Adipose tissue (tissue), 3 donors: Measurements from ENCODE around the gene CEP126. TPM values are rescaled to one million over a fixed set of nuclear protein-coding genes. Genes with fewer than 3 reads are reported as not detected.
A peak's percentile ranks its signal among the peaks of the same experiment; 100 is the strongest.

Experiments used
- H3K27ac ChIP-seq: one replicate; pipeline ENCODE4 v1.5.1; 2013; ENCODE audit warnings: low read depth, low read length
- WGBS, 3 donors: extraction: QIAGEN DNeasy Blood & Tissue Kit; methylation state at CpG; one replicate each; pipeline ENCODE4 v1.1.7; 2013; 5-methylcytosine and 5-hydroxymethylcytosine counted together
- polyA plus RNA-seq, 3 donors: library from polyadenylated mRNA; stranded (reverse); fragments of 200-250 nt; gene quantifications; one replicate each; pipeline ENCODE4 v1.2.3, GENCODE V29; 2013
- donor health status: healthy with polysubstance abuse.
- donor health status: Bipolar disorder and iron deficiency.
- donor health status: healthy.

CEP126 gene, protein sequence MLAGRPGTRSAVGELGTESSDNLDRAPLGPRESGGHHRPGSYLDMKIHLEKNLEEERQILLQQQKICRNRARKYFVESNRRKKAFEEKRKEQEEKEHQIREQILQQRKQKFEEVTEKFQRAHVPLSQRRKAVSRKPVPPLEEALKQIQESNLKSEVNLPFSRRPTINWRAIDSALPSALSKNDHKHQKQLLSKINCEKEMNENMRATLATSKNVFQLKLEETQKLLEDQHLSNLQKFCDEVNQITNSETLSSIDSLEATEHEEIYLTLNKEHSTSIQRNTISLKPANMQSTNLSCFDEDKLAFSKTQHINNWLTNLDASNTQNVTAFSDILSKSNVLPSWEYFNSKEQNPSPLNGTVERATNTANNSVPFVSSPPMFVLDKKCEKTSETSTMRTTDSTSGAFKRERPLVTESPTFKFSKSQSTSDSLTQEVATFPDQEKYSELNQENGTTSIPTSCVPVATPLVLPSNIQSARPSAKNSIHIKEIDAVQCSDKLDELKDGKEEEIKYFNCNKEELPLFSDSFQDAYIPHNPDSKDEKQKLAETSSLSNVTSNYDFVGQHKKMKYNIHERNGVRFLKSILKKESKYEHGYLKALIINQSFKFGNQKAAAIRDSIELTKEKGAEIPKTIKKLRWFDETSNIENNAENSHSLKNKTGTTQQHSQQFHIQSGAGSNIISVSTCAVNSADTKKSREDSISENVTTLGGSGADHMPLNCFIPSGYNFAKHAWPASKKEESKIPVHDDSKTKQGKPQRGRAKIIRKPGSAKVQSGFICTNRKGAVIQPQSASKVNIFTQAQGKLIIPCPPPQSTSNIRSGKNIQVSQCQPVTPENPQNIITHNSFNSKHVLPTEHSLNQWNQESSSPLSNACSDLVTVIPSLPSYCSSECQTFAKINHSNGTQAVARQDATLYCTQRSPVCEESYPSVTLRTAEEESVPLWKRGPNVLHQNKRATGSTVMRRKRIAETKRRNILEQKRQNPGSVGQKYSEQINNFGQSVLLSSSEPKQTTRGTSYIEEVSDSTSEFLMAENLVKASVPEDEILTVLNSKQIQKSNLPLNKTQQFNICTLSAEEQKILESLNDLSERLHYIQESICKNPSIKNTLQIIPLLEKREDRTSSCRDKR
- 1 to 10 TPM in 2 of 3 donors, under 1 TPM in 1; 0.70 to 6.7 (median 2.5) TPM for polyA plus RNA-seq

DNA sequence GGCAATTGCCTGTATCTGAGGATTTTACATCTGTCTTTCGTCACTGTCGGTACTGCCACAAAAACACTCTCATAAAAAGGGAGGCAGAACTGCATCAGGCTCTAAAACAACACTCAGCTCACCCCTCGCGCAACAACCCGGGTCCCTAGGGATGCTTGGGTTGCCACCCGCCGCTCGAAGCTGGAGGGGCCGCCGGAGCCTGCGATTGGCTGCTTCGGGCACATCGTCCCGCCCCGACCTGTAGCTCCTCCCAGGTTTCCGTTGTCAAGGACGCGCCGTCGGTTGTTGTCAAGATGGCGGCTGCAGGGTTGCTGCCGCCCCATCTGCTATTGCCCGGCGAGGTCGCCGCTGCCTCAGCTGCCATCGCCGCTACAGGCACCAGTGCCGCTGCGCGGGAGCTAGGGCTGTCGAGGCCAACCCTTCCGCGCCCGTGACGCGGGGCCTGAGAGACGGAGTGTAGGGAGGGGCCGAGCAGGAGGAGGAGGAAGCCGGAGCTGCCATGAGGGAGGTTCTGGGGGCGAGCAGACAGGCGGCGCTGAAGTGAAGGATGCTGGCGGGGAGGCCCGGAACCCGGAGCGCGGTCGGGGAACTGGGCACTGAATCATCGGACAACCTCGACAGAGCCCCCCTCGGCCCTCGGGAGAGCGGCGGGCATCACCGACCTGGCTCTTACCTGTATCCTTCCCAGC, at the start of gene CEP126:
TSS of gene CEP126 (plus strand) at position 273 of the 689 bp plus-strand sequence. CDS start at position 548, 275 bp downstream.
- WGBS, 3 donors, result 0 to 1% (median 0%) methylated on average over 54 to 56 of the region's 56 CpGs
- H3K27ac ChIP-seq, result peak within 1 kb of the TSS; percentile 54

DNA sequence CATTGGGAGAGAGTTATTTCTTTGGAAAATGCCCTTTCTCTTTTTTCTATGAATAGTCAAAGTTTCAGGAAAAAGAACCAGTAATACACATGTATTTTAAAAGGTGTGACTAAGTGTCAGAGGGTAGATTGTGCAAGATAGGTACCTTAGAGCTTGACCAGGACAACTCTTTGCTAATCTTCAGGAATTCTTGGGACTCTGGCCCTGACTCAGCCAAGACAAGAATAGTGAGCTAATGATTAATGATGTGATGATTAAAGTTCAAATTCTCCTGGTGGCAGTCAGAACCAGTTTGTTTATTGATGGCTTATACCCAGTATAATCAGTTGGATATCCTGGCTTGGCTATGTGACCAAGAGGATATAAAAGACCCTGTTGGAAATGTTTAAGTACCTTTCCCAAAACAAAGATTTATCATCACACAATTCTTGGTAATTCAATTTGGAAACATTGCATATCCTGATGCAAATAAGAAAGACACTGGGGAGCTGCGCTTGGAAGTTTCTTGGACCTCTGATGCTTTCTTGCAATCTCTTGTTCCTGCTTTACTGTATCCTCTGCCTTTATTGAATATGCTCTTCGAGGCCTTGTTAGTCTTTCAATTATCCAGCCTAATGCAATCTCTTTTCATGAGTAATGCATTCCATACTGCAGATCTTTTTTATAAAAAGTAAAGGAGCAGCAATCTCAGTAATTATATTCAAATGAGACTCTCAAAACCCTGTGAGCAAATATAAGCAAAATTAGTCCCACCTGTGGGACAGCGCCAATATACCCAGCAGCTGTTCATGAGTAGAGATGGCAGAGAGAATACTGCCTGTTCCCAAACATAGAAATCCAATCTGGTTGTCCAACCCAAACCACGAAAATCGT, 48.0 kb upstream of the CEP126 start:
- 80 to 86% (median 81%) methylated on average over 5 of the region's 5 CpGs for WGBS, 3 donors
- no peak overlapping the region for H3K27ac ChIP-seq

DNA sequence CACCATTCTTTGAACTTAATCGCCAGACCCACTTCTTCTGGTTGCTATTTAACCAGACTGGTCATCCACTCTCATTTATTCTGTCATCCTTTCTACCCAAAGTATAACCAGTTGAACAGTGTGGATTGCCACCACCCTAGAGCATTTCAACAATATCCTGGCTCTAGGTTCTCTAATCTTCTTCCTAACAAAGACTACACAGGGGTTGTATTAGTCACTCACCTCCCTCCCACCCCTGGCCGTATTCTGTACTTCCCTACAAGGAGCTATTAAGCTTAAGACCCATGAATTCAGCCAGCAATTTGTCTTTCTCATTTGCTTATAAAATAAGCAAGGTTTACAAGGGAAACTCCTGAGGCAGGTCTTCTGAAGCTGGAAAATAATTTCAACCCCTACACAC, 46.9 kb upstream of the CEP126 start:
- WGBS, 3 donors, result 72 to 82% (median 81%) methylated on average over 2 of the region's 2 CpGs
- H3K27ac ChIP-seq, result no peak overlapping the region

DNA sequence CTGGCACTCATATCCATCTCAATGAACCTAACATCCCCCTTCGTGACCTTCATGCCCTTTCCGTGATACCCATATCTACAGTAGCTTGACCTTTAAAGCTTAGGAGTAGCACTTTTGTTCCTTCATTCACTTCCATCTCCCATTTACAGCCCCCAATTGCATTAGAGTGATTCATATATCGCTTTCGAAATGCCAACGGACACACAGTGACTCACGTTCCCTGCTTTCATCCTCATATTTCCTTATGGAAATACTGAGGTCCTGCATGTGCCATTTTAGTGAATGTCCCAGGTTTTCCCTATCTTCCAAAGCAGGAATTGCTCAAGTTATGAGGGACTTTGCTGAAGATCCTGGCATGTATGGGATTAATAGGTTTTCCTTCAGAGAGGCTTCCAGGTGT, 44.3 kb upstream of the CEP126 start:
- no peak overlapping the region for H3K27ac ChIP-seq
- 91 to 96% (median 93%) methylated on average over 6 of the region's 6 CpGs for WGBS, 3 donors

DNA sequence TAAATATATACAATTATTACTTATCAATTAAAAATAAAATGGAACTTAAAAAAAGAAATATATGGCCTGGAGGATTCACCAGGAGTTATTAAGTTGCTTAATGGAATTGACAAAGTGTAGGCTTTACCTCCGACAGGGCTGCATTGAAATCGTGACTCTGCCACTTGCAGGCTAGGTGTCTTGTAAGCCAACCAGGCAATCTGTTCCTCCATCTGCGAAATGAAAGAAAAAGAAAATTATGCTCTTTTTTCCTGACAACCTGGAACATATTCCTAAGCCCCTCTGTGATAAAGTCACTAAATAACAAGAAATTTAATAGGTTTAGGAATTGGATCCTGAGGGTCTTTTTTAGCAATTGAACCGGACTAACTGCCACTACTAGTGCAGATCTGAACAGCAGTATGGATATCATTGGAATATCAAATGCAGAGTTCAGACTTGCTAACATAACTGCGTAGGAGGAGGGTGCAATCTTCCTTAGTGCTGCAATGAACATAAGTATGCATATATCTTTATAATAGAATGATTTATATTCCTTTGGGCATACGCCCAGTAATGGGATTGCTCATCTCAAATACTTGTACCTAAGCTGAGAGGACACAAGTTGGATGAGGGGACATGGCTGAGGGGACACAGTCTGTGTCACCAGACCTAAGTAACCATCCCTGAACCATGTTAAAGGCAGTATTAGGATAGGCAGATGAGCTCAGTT, 42.5 kb upstream of the CEP126 start:
- H3K27ac ChIP-seq, result no peak overlapping the region
- 72 to 79% (median 78%) methylated on average over 6 of the region's 6 CpGs for WGBS, 3 donors

DNA sequence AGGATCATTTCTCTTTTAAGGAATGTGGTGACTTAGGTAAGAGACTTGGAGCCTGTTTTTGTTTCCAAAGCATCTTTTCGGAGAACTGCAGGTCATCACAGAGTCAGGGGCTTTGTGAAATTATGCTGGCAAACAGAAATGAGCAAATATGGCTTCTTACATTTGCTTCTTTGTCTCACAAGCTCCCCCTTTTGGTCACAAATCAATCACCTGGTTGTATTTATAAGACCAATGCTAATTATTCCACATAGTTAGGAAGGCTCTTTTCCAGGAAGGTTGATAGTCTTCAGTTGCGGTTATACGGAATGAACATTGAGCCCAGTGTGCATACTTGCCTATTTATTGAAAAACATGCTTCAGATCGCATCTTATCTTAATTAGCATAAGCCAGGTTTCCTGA, 34.6 kb upstream of the CEP126 start:
- 63 to 81% (median 79%) methylated on average over 4 of the region's 4 CpGs for WGBS, 3 donors

DNA sequence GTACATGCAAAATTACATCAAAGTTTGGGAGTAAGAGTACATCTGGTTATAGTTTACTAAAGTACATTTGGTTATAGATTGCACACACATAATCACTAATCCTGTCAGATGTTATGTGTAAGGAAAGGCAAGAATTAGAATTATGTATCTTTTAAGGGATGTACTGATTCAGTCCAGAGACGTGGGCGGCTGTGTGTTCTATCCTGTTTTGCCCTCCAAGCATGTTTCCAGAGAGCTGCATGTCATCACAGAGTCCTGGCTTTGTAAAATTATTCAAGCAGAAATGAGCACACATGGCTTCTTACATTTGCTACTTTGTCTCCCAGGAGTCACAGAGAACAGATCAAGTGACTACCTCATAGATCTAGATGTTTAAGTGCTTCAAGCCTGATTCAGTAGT, 33.2 kb upstream of the CEP126 start:
- H3K27ac ChIP-seq, result no peak overlapping the region
- 78 to 80% (median 78%) methylated on average over 2 of the region's 2 CpGs for WGBS, 3 donors

More for the DNA sequence above, 34.6 kb upstream of the CEP126 start:
- H3K27ac ChIP-seq, result no peak overlapping the region

DNA sequence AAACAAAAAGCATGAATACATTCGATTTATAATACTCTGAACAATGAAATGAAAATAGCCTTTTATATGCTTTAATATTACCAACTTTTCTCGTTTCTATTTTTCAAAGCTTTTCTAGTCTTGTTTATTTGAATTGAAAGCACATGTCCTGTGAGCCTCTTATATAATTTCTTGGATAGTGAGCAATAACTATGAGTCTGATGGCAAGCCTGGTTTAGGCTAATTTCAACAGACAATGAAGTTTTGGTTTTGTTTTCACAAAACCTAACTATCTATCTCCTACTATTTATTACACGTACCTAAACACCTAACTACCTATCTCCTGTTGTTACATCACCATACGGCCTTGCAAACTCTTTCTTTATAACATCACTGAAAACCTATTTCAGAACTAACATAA, 29.2 kb upstream of the CEP126 start:
- H3K27ac ChIP-seq, result no peak overlapping the region
- WGBS, 3 donors, result 69 to 80% (median 80%) methylated on average over 4 of the region's 4 CpGs

DNA sequence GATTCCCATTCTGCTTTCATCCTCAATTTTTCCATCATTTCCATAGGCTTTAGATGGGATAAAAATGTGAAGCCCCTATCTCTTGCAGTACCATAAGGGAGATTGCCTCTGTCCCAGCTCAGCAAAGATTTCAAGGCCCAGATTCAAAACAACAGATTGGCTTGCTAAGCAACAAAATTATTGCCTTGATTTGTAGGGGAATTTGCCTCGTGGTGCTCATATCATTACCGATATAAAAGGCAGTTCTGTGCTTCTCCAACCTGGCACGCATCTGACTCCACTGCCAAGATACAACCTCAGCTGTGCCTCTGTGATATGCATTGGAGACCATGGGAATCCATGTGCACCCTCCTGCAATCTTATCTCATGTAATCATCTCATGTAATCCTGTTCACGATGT, 25.0 kb upstream of the CEP126 start:
- 81 to 86% (median 82%) methylated on average over 4 of the region's 4 CpGs for WGBS, 3 donors
- H3K27ac ChIP-seq, result no peak overlapping the region

DNA sequence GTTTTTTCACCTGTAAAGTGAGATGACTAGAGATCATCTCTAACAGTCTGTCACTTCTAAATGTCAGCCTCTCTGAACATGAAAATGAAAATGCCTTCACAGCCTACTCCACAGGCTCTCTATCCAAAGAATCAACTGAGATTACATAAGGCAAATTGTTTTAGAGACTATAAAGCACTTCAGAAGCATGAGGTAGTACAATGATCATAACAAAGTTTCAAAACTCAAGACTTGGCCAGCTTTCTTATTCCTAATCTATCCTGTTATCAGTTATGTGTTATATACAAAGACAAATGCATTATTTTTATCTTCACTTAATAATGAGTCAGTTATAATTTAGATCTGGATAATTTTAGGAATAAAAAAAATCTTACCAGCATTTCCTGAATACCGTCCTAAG, 20.3 kb upstream of the CEP126 start:
- 36 to 67% (median 41%) methylated on average over 1 of the region's 1 CpG for WGBS, 3 donors
- H3K27ac ChIP-seq, result no peak overlapping the region

DNA sequence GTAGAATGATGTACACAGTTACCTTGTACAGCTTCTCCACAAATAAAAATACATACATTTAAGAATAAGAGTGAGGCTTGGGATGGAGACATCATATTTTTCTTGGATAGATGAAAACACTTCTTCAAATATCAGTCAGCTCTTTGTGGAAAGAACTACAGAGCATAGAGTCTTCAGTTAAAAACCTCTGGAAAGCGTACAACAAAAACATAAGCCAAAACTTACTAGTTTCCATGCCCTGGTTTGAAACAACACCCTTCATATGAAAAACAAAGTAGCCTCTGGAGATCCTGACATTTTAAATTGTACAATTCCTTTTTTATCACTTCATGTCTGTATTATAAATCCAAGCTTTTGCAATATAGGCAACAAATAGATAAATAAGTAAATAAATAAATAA, 7.0 kb upstream of the CEP126 start:
- H3K27ac ChIP-seq, result no peak overlapping the region
- 75 to 77% (median 77%) methylated on average over 1 of the region's 1 CpG for WGBS, 3 donors

DNA sequence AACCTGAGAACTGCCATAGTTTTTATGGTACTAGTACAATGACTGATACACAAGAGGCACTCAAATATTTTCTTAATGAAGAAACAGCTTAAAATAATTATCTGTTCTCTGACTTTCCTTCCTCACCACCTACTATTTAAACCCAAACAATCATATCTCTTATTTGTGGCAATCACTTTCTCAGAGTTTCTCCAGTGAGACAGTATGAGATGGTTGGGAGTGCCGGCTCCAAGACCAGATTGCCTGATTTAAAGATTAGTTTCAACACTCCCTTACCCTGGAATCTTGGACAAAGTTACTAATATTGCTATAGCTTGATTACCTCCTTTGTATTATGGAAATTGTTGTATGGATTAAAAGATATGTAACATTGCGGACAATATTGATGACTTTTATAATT, 5.7 kb upstream of the CEP126 start:
- 78 to 81% (median 81%) methylated on average over 2 of the region's 2 CpGs for WGBS, 3 donors
- no peak overlapping the region for H3K27ac ChIP-seq

DNA sequence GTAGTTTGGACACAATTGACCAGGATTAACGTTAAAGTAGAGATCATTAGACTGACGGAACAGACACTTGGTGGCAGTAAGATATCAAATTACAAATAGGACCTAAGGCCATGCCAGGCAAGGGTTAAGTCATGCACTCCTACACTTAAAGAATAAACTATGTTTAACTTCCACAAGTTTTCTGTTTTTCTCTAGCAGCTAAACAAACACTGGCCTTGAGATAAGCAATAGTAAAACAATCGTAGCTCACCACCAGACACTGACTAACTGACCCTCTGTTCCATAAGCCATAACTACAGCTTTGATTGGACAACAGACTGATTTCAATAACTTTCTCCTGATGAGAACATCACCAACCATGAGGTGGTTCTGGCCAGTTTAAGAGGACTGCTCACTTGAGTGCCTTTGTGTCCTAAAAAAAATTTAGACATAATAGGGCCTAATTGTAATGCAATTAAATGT, 2.0 kb upstream of the CEP126 start:
- WGBS, 3 donors, result 18 to 62% (median 53%) methylated on average over 3 of the region's 3 CpGs
- H3K27ac ChIP-seq, result no peak overlapping the region

DNA sequence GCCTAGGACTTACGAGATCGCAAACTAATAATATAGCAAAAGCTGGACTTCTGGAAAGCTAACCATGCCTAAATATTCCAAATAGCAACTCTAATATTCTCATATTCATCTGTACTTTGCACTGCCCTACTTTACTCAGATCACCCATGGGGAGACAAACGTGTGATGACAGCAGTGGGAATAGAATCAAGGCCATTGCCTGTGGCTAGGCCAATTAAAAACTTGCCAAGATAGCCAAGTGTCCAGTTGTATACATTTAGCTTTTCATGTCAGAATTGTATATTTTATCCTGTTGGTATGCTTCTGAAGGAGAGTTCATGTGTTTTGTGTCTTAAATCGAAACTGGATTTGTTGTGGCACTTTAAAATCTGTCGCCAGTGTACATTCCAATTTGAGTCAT, 1.2 kb upstream of the CEP126 start:
- H3K27ac ChIP-seq, result no peak overlapping the region
- WGBS, 3 donors, result 75 to 80% (median 76%) methylated on average over 5 of the region's 5 CpGs

DNA sequence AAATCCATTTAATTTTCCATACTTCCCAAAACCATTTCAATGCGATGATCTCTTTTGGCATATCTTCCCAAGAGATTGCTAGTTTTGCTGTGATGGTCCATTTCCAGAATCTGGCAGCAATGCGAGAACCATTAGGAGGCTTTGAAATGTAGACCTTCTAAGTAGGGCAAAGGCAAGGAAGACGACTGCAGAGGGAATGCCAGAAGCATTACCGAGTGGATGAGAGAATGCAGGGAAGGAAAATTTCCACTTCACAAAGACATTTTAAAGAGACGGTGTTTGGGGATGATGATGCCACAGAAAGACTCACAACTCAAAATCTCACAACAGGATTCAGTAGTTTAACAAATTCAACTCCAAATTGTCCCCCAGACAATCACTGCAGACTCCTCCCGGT, 471 bp upstream of the CEP126 start:
- WGBS, 3 donors, result 5 to 10% (median 9%) methylated on average over 6 of the region's 6 CpGs
- H3K27ac ChIP-seq, result peak overlapping the region; percentile 54

DNA sequence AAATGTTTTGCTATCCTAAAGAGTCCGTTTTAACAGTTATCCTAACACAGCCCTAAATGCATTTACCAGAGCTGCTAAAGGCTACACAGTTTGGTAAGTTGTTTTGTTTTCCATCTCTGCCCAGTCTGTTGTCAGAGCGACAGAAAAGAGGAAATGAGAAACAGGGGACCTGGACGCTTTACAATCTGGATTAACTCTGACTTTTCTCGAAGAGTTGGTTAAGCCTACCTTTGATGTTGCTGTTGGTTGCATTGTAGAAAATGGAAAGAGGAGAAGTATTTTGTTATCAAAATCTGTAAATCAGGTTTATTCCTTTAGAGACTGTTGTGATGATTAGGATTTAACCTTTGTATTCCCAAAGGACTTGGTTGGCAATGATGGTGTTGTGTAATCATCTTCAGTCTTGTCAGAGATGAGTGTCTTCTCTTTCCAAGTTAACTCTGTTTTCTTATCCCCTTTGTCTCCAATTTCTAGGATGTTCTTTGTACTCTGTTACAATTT, 1.0 kb downstream of the CEP126 start:
- no peak overlapping the region for H3K27ac ChIP-seq
- WGBS, 3 donors, result 7 to 50% (median 11%) methylated on average over 4 of the region's 4 CpGs

DNA sequence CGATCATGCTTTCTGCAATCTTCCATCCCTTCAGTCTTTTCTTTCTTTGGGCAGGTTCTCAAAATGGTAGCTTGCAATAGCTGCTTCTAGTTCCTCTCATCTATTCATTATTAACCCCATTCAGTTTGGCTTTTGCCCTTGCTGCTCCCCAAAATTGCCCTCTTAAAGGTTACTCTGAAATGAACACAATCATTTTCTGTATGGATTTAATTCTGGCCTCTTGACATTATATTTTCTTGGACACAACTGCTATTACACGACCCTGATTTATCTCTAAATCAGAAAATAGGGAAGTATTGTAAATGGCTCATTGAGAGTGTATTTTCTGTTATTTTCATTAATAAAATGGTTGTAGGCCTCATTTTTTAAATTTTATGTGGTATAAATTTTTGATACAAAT, 1.6 kb downstream of the CEP126 start, which contains the start of gene ANGPTL5:
TSS of gene ANGPTL5 (minus strand) at position 101 of the 400 bp plus-strand sequence. CDS start 8,613 bp downstream, outside the sequence.
- H3K27ac ChIP-seq, result no peak within 1 kb of the TSS
- 43 to 81% (median 60%) methylated on average over 2 of the region's 2 CpGs for WGBS, 3 donors
